Measurements from ENCODE around the gene CLTCL1. TPM values are rescaled to one million over a fixed set of nuclear protein-coding genes. Genes with fewer than 3 reads are reported as not detected.

The CLTCL1 gene
- total and polyA plus RNA-seq, 10 donors, result 1.0 to 12.4 (median 6.1) TPM

GRCh38 chr22:19290400-19291217, 910 bp downstream of the CLTCL1 start:
- TF ChIP-seq POLR2AphosphoS5 (IDR thresholded peaks at IDR 0.05), result no peak
- Histone ChIP-seq H3K4me1 (peaks cover 14 to 32% (median 26%) of the 10 kb centered on the region in 6 donors), H3K36me3 (no peaks in the 10 kb centered on the region), H3K4me3 (peak overlapping the region; percentile 70 to 98 (median 90)), H3K27me3 (replicated peaks in 1 of 7) (peaks cover 0 to 27% (median 0%) of the 10 kb centered on the region in 7 donors), H3K9me3 (no peaks in the 10 kb centered on the region), H3K27ac (peak overlapping the region in 5 of 8 donors; percentile 29 to 87 (median 67))
- peak; percentile 80 for DNase-seq
- WGBS, 5 donors, result 15 to 22% (median 18%) methylated on average over 24 to 27 of the region's 27 CpGs
- intact Hi-C loops (cut with DNase I; ENCODE audit: low total_unique reads), result loop anchor here (10.0 kb wide), 1 partner anchor 154 kb away; the partner anchor contains the start of gene C22orf39

- 42 to 57% (median 54%) methylated on average over 5 of the region's 5 CpGs for WGBS, 5 donors
- no peaks in the 10 kb centered on the region for H3K9me3 ChIP-seq
- H3K4me3 ChIP-seq, result no peak overlapping the region
- H3K36me3 ChIP-seq, result no peaks in the 10 kb centered on the region
- intact Hi-C loops (cut with DNase I; ENCODE audit: low total_unique reads), result loop anchor here (10.0 kb wide), 1 partner anchor 155 kb away; the partner anchor contains the start of gene C22orf39
- H3K4me1 ChIP-seq, result peaks cover 14 to 32% (median 26%) of the 10 kb centered on the region in 6 donors
- TF ChIP-seq POLR2AphosphoS5 (IDR thresholded peaks at IDR 0.05) (no peak), POLR2A (IDR thresholded peaks at IDR 0.05) (no peak), CTCF (IDR thresholded peaks at IDR 0.05 in 8 of 11, conservative IDR thresholded peaks at IDR 0.05 in 3 of 11) (no peak)
- no peak overlapping the region for H3K27ac ChIP-seq
- H3K27me3 ChIP-seq (replicated peaks in 1 of 7), result peaks cover 0 to 27% (median 0%) of the 10 kb centered on the region in 7 donors
- no peak for DNase-seq
Observed at GRCh38 chr22:19289475-19290161, 1.9 kb downstream of the CLTCL1 start.

- peaks cover 13 to 30% (median 23%) of the 10 kb centered on the region in 6 donors for H3K4me1 ChIP-seq
- H3K4me3 ChIP-seq, result no peak overlapping the region
- peaks cover 0 to 27% (median 0%) of the 10 kb centered on the region in 7 donors for H3K27me3 ChIP-seq (replicated peaks in 1 of 7)
- no peak for DNase-seq
- intact Hi-C loops (cut with DNase I; ENCODE audit: low total_unique reads), result no loop called here
- H3K27ac ChIP-seq, result no peak overlapping the region
- TF ChIP-seq POLR2A (IDR thresholded peaks at IDR 0.05), result no peak
- TF ChIP-seq CTCF (IDR thresholded peaks at IDR 0.05 in 8 of 11, conservative IDR thresholded peaks at IDR 0.05 in 3 of 11), result no peak
- no peak for TF ChIP-seq POLR2AphosphoS5 (IDR thresholded peaks at IDR 0.05)
- no peaks in the 10 kb centered on the region for H3K36me3 ChIP-seq
- 79 to 90% (median 87%) methylated on average over 4 of the region's 4 CpGs for WGBS, 5 donors
- no peaks in the 10 kb centered on the region for H3K9me3 ChIP-seq
Observed at GRCh38 chr22:19287889-19288288, 3.6 kb downstream of the CLTCL1 start.

- 68 to 79% (median 73%) methylated on average over 5 of the region's 5 CpGs for WGBS, 5 donors
- TF ChIP-seq POLR2A (IDR thresholded peaks at IDR 0.05) (no peak), CTCF (IDR thresholded peaks at IDR 0.05 in 8 of 11, conservative IDR thresholded peaks at IDR 0.05 in 3 of 11) (no peak), POLR2AphosphoS5 (IDR thresholded peaks at IDR 0.05) (no peak)
Observed at GRCh38 chr22:19287076-19287707, 4.3 kb downstream of the CLTCL1 start.

More at GRCh38 chr22:19287076-19287707, 4.3 kb downstream of the CLTCL1 start:
- Histone ChIP-seq H3K4me3 (no peak overlapping the region), H3K9me3 (no peaks in the 10 kb centered on the region), H3K27me3 (replicated peaks in 1 of 7) (peaks cover 0 to 27% (median 0%) of the 10 kb centered on the region in 7 donors), H3K27ac (no peak overlapping the region), H3K4me1 (peaks cover 7 to 23% (median 16%) of the 10 kb centered on the region in 6 donors), H3K36me3 (no peaks in the 10 kb centered on the region)
- intact Hi-C loops (cut with DNase I; ENCODE audit: low total_unique reads), result no loop called here
- DNase-seq, result no peak
